Neural cell (in vitro differentiated cells): ENCODE measurements around the gene SLC16A12. TPM values are rescaled to one million over a fixed set of nuclear protein-coding genes. Genes with fewer than 3 reads are reported as not detected.

Experiments
- H2AFZ ChIP-seq: fragments of 200-600, 300-800 bp; sonication (generic), shearing (Covaris generic); 2 replicates; pipeline ENCODE4 v1.6.0; 2014; ENCODE audit warnings: low read depth, mild to moderate bottlenecking, antibody characterized with exemption, low read length, moderate library complexity
- H3F3A ChIP-seq: fragments of 200-600 bp; shearing (Covaris generic); 2 replicates; pipeline ENCODE4 v1.6.1; 2016; ENCODE audit warnings: mild to moderate bottlenecking, moderate library complexity, mixed read lengths, antibody characterized with exemption, low read length; ENCODE audit not compliant: insufficient read depth, poor library complexity, severe bottlenecking
- H3K27ac ChIP-seq: fragments of 200-600, 300-800 bp; sonication (generic), shearing (Covaris generic); 2 replicates; pipeline ENCODE4 v1.5.1; 2014; ENCODE audit warnings: mild to moderate bottlenecking, low read length, moderate library complexity
- H3K27me3 ChIP-seq: fragments of 300-800, 200-600 bp; sonication (generic), shearing (Covaris generic); 2 replicates; pipeline ENCODE4 v1.6.0; 2014; ENCODE audit warnings: mild to moderate bottlenecking, low read depth, low read length, moderate library complexity; ENCODE audit not compliant: insufficient read depth
- H3K36me3 ChIP-seq: fragments of 300-800, 200-600 bp; sonication (generic), shearing (Covaris generic); 2 replicates; pipeline ENCODE4 v1.5.1; 2014; ENCODE audit warnings: mild to moderate bottlenecking, antibody characterized with exemption, low read length, moderate library complexity; ENCODE audit not compliant: insufficient read depth
- H3K4me2 ChIP-seq: fragments of 300-800, 200-600 bp; sonication (generic), shearing (Covaris generic); 2 replicates; pipeline ENCODE4 v1.6.0; 2014; ENCODE audit warnings: mild to moderate bottlenecking, low read length
- H3K4me3 ChIP-seq: fragments of 300-800, 200-600 bp; sonication (generic), shearing (Covaris generic); 2 replicates; pipeline ENCODE4 v1.5.1; 2014; ENCODE audit warnings: mild to moderate bottlenecking, low read length, moderate library complexity
- H3K79me2 ChIP-seq: fragments of 200-600 bp; shearing (Covaris generic); replicated peaks from 2 replicates; pipeline ENCODE4 v1.6.0; 2014; ENCODE audit warnings: mild to moderate bottlenecking, low read length, moderate library complexity; ENCODE audit not compliant: insufficient read depth
- H3K9ac ChIP-seq: fragments of 300-800, 200-600 bp; sonication (generic), shearing (Covaris generic); 2 replicates; pipeline ENCODE4 v1.6.1; 2016; ENCODE audit warnings: mild to moderate bottlenecking, low read length, mixed read lengths
- H3K9me2 ChIP-seq: fragments of 200-600 bp; shearing (Covaris generic); 2 replicates; pipeline ENCODE4 v1.6.1; 2016; ENCODE audit warnings: mild to moderate bottlenecking, low read length, mixed read lengths; ENCODE audit not compliant: insufficient read depth
- H3K9me3 ChIP-seq: fragments of 200-600, 300-800 bp; sonication (generic), shearing (Covaris generic); 2 replicates; pipeline ENCODE4 v1.6.1; 2016; ENCODE audit warnings: mild to moderate bottlenecking, mixed run types, low read length, moderate library complexity, mixed read lengths
- H4K20me1 ChIP-seq: fragments of 200-600 bp; shearing (Covaris generic); 2 replicates; pipeline ENCODE4 v1.6.1; 2016; ENCODE audit warnings: mild to moderate bottlenecking, mixed run types; ENCODE audit not compliant: insufficient read depth
- CTCF ChIP-seq: fragments of 450-650 bp; IDR thresholded peaks from 2 replicates; pipeline ENCODE4 v1.5.1; 2014; ENCODE audit warnings: antibody characterized with exemption, mild to moderate bottlenecking, moderate library complexity; ENCODE audit not compliant: poor library complexity, severe bottlenecking
- EP300 ChIP-seq: fragments of 450-650 bp; conservative IDR thresholded peaks from 2 replicates; pipeline ENCODE4 v1.6.1; 2014; ENCODE audit warnings: antibody characterized with exemption, mild to moderate bottlenecking, moderate library complexity; ENCODE audit not compliant: poor library complexity, severe bottlenecking
- EZH2 ChIP-seq: fragments of 200-600, 300-800 bp; shearing (Covaris generic), sonication (generic); IDR thresholded peaks from 2 replicates; pipeline ENCODE4 v1.6.1; 2014; ENCODE audit warnings: antibody characterized with exemption, low read length, borderline replicate concordance, mild to moderate bottlenecking; ENCODE audit not compliant: insufficient read depth, poor library complexity, severe bottlenecking
- MXI1 ChIP-seq: fragments of 450-650 bp; conservative IDR thresholded peaks from 2 replicates; pipeline ENCODE4 v1.6.1; 2014; ENCODE audit warnings: antibody characterized with exemption, mild to moderate bottlenecking; ENCODE audit not compliant: poor library complexity, severe bottlenecking
- POLR2AphosphoS5 ChIP-seq: IDR thresholded peaks from 2 replicates; pipeline ENCODE4 v1.6.1; 2012
- RAD21 ChIP-seq: fragments of 450-650 bp; conservative IDR thresholded peaks from 2 replicates; pipeline ENCODE4 v1.6.1; 2014; ENCODE audit warnings: antibody characterized with exemption, mild to moderate bottlenecking, moderate library complexity
- SMC3 ChIP-seq: fragments of 450-650 bp; conservative IDR thresholded peaks from 2 replicates; pipeline ENCODE4 v1.6.1; 2014; ENCODE audit warnings: antibody characterized with exemption, mild to moderate bottlenecking, moderate library complexity; ENCODE audit not compliant: poor library complexity
- TAF1 ChIP-seq: IDR thresholded peaks from 2 replicates; pipeline ENCODE4 v1.6.1; 2012; ENCODE audit warnings: low read depth
- polyA plus RNA-seq: library from polyadenylated mRNA; depleted of rRNA; stranded (reverse); fragments of >200 nt; gene quantifications from 2 replicates; pipeline ENCODE4 v1.2.3, GENCODE V29; 2014
- TF ChIP-seq, protein P1 (sequence below): IDR thresholded peaks from 2 replicates; pipeline ENCODE4 v1.6.1; 2012; ENCODE audit warnings: borderline replicate concordance

The SLC16A12 gene
- polyA plus RNA-seq, 1 donor from 2014 or later, result 0.04 TPM

- no peak overlapping the region for H3K4me2 ChIP-seq
- H3K27me3 ChIP-seq, result no peaks in the 10 kb centered on the region
- no peaks in the 10 kb centered on the region for H3K9me3 ChIP-seq
- no peaks in the 10 kb centered on the region for H3K36me3 ChIP-seq
- H2AFZ ChIP-seq, result no peak overlapping the region
- H3K9ac ChIP-seq, result no peak overlapping the region
- H3K9me2 ChIP-seq, result no peaks in the 10 kb centered on the region
- no peaks in the 10 kb centered on the region for H4K20me1 ChIP-seq
- no peak overlapping the region for H3K27ac ChIP-seq
- no peaks in the 10 kb centered on the region for H3K79me2 ChIP-seq
- TF ChIP-seq SMC3 (no peak), RAD21 (no peak), EP300 (no peak), CTCF (no peak), EZH2 (no peak), POLR2AphosphoS5 (no peak), MXI1 (no peak), TAF1 (no peak)
- TF ChIP-seq, protein P1, sequence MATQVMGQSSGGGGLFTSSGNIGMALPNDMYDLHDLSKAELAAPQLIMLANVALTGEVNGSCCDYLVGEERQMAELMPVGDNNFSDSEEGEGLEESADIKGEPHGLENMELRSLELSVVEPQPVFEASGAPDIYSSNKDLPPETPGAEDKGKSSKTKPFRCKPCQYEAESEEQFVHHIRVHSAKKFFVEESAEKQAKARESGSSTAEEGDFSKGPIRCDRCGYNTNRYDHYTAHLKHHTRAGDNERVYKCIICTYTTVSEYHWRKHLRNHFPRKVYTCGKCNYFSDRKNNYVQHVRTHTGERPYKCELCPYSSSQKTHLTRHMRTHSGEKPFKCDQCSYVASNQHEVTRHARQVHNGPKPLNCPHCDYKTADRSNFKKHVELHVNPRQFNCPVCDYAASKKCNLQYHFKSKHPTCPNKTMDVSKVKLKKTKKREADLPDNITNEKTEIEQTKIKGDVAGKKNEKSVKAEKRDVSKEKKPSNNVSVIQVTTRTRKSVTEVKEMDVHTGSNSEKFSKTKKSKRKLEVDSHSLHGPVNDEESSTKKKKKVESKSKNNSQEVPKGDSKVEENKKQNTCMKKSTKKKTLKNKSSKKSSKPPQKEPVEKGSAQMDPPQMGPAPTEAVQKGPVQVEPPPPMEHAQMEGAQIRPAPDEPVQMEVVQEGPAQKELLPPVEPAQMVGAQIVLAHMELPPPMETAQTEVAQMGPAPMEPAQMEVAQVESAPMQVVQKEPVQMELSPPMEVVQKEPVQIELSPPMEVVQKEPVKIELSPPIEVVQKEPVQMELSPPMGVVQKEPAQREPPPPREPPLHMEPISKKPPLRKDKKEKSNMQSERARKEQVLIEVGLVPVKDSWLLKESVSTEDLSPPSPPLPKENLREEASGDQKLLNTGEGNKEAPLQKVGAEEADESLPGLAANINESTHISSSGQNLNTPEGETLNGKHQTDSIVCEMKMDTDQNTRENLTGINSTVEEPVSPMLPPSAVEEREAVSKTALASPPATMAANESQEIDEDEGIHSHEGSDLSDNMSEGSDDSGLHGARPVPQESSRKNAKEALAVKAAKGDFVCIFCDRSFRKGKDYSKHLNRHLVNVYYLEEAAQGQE, result no peak
- no peaks in the 10 kb centered on the region for H3F3A ChIP-seq
- H3K4me3 ChIP-seq, result no peak overlapping the region
These were observed 140.3 kb downstream of the SLC16A12 start for GRCh38 chr10:89395141-89395540.

GRCh38 chr10:89393898-89394297 is 141.5 kb downstream of the SLC16A12 start:
- Histone ChIP-seq H3K4me3 (no peak overlapping the region), H3K4me2 (no peak overlapping the region), H3K9me2 (no peaks in the 10 kb centered on the region), H3K27me3 (no peaks in the 10 kb centered on the region), H3F3A (no peaks in the 10 kb centered on the region), H2AFZ (no peak overlapping the region), H3K9me3 (no peaks in the 10 kb centered on the region), H3K27ac (no peak overlapping the region), H3K79me2 (no peaks in the 10 kb centered on the region), H4K20me1 (no peaks in the 10 kb centered on the region), H3K9ac (no peak overlapping the region), H3K36me3 (no peaks in the 10 kb centered on the region)
- TF ChIP-seq CTCF (no peak), MXI1 (no peak), TAF1 (no peak), RAD21 (no peak)
